Inflammatory macrophage treated with lipopolysaccharide for 1 hour (primary cell): ENCODE data around the gene CTNNA3.

Source experiments
- DNase-seq, 2 donors: peaks; one replicate each; pipeline ENCODE4 v3.0.0-alpha.2; 2020 to 2022

CTNNA3 gene

GRCh38 chr10:67306588-67307205 is 389.3 kb downstream of the CTNNA3 start:
- peak; percentile 6 to 37 for DNase-seq

DNA sequence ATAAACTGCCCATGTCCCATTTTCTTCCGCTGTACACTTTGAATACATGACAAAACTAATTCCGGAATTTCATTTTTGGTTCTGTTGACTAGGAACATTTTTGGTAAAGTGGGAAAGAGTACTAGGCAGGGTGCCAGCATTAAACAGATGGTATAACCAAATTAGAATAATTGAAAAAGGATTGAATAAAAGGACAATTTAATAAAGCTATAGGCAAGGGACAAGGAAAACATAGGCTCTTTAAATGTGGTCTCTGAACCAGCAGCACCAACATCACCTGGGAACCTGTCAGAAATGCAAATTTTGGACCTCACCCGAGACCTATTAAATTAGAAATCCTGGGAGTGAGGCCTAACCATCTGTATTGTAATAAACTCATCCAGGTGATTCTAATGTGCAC is 393.3 kb downstream of the CTNNA3 start:
- no peak for DNase-seq

GRCh38 chr10:67299761-67300160 is 396.2 kb downstream of the CTNNA3 start:
- no peak for DNase-seq

DNA sequence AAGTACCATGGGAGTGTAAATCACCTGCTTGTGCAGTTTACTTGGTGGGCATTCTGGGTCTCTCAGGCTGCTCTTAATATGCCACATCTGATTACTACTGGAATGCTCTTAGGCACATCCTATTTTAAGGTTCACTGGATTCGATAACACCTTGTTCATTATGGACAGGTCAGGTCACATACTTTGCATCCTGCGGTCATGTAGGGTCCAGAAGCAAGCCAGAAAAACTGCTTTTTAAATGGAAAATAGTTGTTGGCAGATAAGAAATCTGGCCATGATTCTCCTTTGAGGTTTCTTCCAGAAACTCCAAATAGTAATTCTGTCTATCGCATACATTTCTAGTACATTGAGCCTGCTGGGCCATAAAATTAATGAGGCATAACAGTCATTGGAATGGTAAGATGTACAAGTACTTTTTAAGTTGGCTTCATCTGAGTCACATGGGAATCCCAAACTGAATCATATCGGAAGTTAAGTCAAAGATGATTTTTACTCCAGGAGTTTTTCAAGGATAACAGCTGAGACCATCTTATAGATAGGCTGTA is 398.3 kb downstream of the CTNNA3 start:
- no peak for DNase-seq

- no peak for DNase-seq
These were observed 399.1 kb downstream of the CTNNA3 start for GRCh38 chr10:67296926-67297325.

DNA sequence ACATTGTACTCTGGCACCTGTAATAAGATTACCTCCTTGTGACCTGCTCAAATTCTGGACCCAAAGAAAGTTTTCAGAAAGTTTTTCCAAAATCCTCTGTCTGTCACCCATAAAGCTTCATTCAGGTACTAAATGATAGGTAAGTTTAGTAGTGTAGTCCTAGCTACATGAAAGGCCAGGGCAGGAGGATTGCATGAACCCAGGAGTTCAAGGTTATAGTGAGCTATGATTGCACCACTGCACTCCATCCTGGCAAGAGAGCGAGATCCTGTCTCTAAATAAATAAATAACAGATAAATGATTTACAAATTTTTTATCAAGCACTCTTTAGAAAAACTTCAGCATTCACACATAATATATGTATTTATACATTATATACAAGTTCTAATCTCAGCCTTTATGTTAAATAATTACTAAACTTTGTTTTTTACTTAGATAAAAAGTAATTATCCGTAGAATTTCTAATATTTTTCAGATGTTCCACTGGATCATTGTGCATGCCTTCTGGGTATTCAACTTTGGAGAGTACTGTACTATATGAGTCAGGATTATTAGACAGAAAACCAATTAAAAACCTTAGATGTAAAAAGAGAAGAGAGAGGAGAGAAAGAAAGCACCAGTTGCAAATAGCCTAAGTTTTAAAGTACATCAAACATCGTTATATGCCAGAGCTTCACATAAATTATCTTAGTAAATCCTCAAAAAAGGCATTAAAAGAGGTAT is 407.1 kb downstream of the CTNNA3 start:
- no peak for DNase-seq

- DNase-seq = no peak
These were observed 411.4 kb downstream of the CTNNA3 start for GRCh38 chr10:67284589-67284988.

DNA sequence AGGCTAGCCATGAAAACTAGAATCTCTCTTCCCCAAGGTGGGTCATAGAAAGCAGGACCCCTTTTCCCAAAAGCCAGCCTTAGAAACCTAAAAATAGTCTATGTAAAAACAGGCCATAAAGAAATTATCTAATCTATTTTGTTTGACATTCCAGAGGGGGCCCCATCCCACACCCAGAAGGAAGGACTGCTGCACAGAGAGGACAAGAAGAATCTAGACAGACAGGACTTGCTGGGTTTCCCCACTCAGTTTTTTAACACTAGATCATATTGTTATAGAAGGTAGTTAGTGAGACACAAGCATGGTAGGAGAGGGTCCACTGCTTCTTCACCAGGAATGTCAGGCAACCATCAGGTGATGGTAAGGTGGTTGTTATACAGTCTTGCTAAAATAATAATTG is 413.1 kb downstream of the CTNNA3 start:
- no peak for DNase-seq

DNA sequence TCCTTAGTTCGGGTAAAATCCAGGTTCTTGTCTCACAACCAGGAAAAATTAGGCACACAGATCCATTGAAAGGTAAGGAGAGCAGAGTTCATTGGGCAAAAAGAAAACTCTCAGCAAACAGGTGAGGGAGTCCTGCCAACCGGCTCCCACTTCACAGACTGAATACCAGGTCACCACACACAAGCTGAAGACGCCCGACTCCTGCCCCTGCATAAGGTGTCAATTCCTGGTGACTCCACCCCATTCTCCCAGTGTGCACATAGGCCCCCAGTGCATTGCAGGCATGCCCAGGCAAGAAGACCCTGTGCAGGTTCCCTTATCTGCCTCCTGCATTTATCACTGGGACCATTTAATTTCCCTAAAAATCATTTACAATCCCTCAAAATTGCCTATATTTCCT is 415.6 kb downstream of the CTNNA3 start:
- DNase-seq = no peak

DNA sequence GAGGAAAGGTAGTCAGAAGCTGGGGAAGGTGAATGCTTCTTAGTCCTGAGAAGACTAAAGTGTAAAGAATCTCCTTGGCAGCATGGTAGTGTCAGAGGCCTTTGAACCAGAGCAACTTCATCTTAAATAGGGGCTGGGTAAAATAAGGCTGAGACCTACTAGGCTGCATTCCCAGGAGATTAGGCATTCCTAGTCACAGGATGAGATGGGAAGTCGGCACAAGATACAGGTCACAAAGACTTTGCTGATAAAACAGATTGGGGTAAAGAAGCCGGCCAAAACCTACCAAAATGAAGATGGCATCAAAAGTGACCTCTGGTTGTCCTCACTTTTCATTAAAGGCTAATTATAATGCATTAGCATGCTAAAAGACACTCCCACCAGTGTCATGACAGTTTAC is 418.6 kb downstream of the CTNNA3 start:
- DNase-seq = no peak

GRCh38 chr10:67269828-67270227 is 426.2 kb downstream of the CTNNA3 start:
- DNase-seq = no peak

DNA sequence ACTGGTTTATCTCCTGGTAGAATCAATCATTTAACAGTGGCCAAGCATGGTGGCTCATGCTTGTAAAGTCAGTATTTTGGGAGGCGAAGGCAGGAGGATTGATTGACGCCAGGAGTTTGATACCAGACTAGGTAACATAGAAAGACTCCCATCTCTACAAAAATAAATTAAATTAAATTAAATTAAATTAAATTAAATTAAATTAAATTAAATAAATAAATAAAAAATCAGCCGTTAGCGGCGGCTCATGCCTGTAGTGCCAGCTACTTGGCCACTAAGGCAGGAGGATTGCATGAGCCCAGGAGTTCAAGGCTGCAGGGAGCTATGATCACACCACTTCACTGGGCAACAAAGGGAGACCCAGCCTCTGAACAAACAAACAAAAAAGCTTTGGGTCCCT is 427.8 kb downstream of the CTNNA3 start:
- no peak for DNase-seq

DNA sequence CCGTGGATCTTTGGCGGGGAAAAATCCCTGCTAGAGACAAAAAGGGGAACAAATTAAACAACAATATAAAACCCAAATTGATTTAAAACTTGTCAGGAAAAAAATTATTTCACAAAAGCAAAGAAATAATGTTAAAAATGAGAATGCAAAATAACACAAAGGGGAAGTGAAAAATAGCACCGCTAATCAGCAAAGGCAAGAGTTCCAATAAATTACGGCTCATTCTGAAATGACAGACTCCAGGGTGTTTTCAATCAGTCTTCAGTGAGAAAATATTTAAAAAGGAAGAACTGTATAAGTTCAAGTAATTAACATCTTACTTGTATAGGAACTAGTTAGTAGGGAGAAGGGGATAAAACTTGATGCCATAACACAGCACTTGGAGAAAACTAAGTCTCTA is 433.3 kb downstream of the CTNNA3 start:
- no peak for DNase-seq

- DNase-seq = no peak
These were observed 434.6 kb downstream of the CTNNA3 start for GRCh38 chr10:67261300-67261797.

DNA sequence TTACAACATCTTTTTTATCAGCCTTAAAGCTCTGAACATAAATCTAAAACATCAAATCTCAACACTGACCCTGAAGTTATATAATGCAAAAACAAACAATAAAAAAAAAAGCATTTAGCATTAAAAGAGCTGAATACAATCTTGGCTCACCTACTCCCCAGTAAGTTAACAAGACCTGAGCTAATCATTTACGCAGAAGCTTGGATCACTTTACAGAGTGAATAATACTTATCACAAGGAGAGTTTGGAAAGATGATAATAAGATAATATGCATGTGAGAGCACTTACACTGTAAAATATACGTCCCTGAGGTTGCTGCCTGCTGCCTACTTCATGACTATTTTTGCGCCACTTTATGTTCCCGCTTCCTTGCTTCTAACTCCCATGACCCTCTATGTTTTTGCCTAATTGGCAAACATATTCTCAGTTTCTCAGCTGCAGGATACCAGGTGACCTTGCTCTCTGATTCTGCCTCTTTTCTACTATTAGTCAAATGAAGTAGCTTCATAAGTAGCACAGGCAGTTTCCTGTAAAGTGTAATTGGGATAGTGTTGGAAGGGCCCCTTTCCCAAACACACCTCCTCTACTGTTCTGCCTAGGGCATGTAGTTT is 436.6 kb downstream of the CTNNA3 start:
- DNase-seq = no peak

DNA sequence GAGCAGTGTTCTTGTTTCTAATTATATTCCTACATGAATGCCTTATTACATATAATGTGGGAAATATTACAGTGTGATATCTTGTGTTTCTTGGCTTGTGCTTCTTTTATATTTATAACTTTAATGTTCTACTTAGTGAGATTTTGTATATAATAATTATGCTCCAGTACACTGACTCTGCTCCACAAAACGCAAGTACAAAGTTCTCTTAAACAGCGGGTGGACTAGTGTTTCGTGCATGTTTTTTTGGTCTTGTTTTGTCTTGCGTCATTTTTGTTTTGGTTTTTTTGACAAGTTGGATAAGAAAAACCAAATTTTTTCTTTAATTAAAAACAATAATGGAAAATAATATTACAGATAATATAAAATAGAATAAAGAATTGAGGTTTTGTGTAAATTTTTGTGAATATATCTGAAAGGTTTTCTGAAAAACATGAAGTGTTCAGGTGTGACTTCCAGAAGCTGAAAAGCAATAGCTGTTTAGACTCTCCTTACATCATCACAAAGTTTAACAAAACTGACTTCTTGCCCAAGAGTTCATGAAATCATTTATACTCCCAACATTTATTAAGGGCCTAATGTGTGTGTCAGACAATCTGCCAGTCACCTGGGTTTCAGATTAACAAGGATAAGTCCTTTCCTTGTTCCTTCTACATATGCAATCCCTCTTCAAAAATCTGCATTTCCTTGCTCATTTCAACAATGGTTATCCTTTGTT is 438.4 kb downstream of the CTNNA3 start:
- DNase-seq = no peak

DNA sequence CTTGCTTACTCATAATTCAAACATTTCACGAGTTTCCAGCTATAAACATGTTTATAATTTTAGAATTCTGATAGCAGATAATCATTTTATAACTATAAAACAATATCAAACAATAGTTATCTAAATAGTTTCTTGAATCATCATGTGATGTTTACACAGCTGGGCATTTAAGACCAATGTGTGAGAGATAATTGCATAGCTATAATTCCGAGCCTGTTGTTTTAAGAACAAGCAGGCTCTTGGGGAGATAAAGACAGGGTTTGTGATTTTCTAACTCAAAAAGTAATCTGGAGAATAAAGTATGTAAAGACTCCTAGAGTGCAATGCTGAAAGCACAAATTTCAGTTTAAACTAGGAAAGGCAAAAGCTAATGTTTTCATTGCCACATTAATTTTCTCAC is 439.0 kb downstream of the CTNNA3 start:
- DNase-seq = no peak

DNA sequence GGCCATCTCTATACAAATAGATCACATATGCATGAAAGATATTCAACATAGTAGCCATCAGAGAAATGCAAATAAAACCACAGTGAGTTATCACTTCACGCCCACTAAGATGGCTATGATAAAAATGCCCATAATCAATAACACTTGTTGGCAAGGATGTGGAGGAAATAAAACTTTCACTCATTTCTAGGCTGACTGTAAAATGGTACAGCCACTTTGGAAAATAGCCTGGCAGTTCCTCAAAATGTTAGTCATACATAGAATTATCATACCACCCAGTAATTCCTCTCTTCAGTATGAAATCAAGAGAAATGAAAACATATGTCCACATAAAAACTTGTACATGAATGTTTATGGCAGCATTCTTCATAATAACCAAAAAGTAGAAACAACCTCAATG is 445.3 kb downstream of the CTNNA3 start:
- DNase-seq = no peak

GRCh38 chr10:67246066-67246555 is 449.9 kb downstream of the CTNNA3 start:
- DNase-seq = no peak

DNA sequence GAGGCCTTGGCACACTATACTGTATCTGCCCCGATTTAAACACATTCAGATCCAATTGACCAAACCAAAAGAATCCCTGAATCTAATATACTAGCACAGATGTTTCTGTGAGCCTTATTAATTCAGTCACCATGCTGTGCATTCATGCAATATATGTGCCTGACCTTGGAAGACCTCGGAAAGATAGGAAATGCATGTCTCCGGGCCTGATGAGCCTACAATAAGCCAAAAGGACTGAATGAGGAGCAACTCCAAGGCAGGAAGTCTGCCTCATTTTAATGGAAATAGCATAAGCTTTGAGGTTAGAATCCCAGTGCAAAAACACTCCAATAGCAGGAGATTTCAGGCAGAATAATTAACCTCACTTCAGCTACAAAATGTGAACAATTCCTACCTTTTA is 453.5 kb downstream of the CTNNA3 start:
- DNase-seq = no peak

DNA sequence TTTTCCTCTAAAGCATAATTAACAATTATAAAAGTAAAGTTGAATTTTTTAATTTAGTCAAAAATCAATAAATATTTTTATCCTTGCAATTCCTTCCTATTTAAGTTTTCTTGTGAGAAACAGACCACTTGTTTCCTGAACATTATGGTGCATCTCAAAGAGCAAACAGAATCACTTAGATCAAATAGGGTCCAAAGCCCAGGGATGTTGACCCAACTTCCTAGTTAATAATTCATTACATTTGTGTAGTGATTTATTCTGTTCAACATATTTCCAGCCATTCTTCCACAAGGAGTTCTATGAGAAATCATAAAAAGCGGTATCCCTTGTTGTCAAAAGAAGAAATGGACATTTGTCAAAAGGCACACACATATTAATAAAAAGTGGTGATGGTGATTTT is 454.5 kb downstream of the CTNNA3 start:
- DNase-seq = no peak

DNA sequence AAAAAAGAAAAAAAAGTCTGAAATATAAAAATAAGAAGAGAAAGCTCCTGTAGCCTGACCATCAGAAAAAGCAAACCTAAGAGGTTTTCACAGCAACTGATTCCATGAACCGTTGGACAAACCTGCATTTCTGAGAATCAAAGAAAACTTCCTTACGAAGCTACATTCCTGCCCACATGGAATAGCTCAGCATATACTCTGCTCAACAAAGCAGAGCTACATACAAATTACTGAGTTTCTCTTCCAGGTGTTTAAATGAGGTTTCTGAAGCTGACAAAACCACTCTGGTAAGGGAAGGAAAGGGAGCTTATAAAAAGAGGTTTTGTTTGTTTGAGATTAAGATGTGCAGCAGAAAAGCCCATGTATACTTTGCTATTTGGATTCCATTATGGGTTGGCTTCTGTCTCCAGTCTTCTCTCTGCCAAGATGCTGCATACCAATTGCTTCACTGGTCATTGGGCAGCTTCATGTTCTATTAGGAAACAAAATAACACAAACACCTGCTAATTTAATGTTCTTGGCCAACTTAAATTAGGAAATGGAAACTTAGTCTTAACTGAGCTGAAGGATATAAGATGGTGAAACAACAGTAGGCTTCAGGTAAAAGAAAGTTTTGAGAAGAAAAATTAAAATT is 456.0 kb downstream of the CTNNA3 start:
- DNase-seq = no peak
